ENCODE data around the gene NPHP4.

NPHP4 gene

DNA sequence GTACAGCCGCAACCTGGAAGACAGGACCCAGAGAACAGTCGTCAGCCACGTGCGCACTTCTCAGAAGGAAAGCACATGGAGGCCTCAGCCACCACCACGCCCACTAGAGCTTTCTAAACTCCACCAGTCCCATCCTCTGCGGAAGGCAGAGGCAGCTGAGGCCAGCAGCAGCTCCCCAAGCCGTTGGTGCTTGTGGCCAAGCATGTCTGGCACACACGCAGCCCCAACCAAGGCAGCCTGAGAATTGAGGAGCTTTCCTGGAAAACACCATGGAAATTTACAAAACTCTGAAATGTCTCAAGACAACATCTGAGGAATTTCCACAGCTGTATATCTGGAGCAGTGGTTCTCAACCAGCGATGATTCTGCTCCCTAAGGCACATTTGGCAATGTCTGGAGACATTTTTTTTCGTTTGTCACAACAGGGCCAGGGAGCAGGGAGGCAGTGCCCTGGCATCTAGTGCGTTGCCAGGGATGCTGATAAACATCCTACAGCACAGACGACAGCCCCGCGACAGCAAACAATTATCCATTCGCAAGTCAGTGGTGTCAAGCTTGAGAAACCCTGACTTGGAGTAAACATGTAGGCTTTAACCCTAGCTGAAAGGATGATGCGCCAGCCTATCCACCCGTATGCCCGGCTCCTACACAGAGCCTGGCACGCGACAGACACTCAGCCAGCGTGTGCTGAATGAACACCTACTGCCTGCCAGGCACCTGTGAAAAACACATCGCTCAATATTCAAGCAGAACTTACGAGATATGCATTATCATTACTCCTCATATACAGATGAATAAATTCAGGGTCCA lies 24.7 kb downstream of the NPHP4 start:
- no peak for DNase-seq

DNA sequence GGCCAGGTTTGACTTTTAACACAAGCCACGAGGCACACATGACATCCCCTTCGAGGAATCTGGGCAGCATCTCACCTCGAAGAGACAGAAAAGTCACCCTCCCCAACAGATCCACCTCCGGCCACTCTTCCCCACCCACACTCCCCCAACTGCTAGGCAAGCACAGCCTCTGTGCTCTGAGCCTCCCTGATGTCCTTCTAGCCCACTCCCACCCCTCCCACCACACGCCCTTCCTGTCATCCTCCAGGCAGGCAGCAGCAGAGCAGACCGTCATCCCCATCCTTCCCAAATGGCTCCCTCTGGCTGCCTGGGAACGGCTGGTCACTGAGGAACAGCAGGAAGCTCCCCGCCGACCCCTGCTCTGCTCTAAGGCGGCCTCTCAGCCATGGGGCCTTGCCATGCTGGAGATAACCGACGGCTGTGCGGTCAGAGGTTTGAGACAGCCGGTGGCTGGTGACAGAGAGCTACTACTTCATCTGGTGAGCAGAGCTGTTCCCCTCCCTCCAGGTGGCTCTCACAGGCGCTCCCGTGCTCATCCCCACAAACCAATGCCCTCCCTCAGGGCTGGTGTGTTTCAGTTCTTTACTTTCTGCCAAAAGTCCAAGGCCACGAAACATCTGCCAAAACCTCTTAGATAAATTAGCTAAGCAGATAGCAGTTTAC lies 25.6 kb downstream of the NPHP4 start:
- DNase-seq: no peak

DNA sequence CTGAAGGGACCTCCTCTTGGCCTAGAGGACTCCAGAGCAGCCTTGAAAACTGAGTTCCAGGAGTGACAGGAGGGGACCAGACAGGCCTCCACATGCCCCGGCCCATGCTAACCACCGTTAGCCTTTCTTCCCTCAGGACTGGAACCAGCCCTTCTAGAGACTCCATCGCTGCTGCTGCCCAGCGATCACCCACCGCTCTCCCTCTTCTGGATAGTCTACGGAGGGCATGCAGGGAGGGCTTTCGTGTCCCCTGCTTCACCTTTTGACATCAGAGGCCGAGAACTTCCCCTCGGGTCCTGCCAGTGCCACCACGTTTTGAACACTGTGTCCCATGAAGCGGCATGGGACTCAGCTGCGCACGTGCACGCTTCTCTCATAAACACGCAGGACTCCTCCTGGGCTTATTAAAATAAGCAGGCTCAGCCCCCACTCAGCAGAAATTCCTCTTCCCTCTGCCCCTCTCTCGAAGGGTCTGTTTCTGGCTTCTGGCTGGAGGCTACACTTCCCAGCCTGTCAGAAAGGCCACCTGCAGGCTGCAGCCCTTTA lies 26.6 kb downstream of the NPHP4 start:
- DNase-seq: no peak

DNA sequence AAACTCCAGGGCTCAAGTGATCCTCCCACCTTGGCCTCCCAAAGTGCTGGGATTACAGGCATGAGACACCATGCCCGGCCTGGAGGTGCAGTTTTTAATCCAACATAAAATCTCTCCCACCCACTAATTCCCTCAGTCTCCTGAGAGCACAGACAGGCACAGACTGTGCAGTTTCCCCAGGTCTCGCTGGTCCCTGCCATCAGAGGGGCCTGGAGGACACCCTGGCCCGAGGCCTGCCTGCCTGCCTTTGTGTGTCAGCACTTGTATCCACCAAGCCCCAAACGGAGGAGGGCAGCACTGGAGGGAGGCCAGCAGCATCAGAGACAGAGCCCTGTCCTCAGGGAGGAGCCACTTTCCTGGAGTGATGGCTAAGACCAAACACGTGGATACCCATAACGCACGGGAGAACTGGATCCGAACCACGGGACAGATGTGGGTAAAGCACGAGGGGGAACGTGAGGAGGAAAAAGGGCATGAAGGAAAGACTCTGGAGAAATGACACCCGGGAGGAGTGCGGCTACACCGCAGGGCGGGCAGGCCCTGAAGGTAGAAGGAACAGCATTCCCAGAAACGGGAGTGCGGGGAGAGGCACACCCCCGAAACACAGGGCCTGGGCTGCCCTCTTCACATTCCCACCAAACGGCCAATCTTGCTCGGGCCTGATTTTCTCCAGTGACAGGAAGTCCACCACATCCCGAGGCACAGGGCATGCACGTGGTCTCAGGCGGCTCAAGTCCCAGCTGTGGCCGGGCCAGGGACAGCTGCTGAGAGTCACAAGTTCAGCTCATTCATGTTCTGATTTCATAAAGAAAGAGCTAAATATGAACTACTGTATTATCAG lies 29.7 kb downstream of the NPHP4 start:
- DNase-seq: no peak

DNA sequence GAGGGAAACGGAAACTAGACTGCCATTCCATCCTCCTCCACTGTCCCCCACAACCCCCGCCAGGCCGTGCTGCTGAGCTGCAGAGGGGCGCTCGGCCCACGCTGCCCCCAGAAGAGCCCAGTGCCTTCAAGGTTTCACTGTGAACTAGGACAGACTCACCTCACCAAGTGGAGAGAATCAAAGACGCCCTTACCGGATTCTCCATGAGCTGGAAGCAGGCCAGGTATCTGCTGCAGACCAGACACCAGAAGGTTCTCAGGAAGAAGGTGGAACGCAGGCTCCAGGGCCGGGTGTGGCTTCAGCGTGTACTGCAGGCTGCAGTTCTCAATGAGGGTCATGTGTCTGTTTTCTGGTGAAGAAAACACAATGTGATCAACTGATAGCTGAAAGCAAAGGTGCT lies 30.6 kb downstream of the NPHP4 start:
- no peak for DNase-seq

DNA sequence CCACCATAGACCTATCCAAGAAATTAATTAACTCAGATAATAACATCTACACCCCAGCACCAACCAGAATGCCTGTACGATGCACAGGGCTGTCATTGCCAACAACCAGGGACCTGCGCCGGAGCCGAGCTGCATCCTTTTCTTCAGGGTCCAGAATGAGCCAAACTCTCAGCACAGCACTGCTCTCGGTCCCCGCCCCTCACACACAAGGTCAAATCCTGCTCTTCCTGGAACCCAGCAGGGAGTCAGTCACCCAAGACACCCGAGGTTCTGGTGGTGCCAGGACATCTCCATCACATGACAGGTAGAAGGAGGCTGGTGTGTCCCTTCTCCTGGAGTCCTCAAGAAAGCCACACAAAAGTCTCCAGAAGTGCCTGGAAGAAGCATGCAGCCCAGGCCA lies 31.9 kb downstream of the NPHP4 start:
- no peak for DNase-seq

DNA sequence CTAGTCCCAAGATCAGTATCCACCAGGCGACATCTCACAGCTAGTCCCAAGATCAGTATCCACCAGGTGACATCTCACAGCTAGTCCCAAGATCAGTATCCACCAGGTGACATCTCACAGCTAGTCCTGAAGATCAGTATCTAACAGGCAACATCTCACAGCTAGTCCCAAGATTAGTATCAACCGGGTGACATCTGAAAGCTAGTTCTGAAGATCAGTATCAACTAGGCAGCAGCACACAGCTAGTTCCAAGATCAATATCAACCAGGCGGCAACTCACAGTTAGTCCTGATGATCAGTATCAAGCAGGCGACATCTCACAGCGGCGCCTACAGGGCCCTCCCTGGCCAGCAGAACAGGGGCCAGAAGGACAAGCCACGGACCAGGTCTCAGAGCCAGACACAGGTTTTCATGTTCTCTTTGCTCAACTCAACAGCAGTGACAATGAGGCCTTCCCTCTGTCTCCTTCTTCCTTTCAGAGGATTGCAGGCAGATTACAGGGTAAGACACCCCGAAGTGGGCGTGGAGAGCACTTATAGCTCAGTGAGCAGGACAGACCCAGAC lies 32.5 kb downstream of the NPHP4 start:
- DNase-seq: no peak

DNA sequence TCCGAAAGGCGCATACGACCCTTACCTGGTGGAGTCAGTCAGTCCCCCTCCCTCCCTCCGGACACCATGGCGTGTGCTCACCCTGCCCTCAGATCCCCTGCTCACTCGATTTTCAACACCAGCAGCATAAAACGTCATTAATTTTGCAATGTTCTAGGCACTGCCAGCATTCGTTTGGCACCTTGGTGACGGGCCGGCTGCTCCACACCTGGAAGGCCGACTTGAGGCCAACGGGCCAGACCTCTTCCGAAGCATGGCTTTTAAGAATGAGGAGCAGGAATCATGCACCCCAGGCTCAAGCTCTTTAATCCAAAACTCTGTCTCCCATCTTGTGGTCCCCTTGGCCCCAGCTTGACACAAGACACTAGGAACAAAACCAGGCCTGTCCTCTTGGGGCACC lies 33.1 kb downstream of the NPHP4 start:
- no peak for DNase-seq

DNA sequence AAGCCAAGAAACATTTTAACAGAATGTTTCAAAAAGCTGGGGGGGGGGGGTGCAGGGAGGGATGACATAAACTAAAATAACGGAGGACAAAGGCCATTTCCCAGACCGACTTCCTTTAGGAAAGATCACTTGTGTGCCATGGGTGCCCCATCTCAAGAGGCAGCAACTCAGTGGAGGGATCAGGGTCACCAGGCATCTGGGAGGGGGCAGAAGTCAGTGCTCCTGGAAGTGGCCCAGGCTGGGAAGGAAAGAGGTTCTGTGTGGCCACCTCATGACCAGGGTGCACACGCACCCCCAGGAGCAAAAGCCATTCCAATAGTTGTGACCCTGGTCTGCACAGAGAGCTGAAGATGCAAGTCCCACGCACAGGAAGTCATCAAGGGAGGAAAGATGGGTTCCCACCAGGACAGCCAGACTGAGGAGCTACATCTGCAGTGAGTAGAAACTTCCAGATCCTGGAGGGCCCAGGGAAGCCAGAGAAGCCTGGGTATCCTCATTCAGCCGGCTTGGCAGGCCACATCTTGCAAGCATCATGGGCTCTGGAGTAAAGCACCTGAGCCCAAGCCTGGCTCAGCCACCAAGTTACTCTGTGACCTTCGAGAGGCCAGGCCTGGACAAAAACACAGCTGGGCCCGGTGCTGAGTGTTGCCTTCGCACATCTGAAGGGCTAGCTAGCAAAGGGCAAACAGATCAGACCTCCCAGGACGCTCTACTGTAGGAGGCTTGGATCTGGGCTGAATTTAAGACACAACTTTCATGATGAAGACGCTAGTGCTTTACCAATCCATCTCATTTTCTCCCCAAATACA lies 36.0 kb downstream of the NPHP4 start:
- no peak for DNase-seq

DNA sequence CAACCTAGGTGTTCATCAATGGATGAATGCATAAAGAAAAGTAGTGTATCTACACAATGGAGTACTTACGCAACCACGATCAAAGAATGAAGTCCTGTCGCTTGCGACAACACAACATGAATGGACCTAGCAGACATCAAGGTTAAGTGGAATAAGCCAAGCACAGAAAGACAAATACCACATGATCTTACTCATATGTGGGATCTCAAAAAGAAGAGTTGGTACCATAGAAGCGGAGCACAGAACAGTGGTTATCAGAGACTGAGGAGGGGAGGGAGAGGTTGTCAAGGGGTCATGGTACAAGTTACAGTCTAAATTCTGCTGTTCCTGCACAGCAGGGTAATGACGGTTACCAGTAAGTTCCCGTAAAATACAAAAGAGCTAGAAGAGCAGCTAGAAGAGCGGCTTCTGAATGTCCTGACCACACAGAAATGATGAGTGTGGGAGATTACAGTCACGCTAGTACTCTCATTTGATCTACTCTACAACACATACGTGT lies 36.7 kb downstream of the NPHP4 start:
- no peak for DNase-seq

DNA sequence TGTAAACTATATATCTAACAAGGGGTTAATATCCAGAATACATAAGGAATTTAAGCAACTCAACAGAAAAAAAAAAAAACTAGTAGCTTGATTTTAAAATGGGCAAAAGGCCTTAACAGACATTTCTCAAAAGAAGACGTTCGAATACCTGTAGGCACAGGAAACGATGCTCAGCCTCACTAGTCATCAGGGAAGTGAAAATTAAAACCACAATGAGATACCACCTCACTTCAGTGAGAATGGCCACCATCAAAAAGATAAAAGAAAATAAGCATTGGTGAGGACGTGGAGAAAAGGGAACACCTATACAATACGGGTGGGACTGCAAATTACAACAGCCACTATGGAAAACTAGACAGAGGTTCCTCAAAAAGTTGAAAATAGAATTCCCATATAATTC lies 37.3 kb downstream of the NPHP4 start:
- no peak for DNase-seq

DNA sequence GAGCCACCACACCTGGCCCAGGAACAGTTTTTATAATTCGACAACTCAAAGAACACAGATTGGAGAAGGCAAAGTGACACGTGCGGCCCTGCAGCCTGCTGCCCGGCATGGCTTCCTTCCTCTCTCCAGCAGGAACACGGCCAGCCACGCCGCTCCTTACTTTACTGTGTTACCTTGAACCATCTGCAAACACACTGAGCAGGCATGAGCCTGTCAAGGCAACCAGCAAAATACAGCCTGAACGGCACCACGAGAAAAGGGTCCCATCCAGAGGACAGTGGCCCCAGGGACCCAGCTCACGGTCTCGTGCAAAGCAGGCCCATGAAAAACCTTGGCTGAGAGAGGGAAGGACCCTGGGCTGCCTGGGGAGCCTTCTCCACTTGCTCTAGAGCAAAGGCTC lies 38.8 kb downstream of the NPHP4 start:
- DNase-seq: no peak

DNA sequence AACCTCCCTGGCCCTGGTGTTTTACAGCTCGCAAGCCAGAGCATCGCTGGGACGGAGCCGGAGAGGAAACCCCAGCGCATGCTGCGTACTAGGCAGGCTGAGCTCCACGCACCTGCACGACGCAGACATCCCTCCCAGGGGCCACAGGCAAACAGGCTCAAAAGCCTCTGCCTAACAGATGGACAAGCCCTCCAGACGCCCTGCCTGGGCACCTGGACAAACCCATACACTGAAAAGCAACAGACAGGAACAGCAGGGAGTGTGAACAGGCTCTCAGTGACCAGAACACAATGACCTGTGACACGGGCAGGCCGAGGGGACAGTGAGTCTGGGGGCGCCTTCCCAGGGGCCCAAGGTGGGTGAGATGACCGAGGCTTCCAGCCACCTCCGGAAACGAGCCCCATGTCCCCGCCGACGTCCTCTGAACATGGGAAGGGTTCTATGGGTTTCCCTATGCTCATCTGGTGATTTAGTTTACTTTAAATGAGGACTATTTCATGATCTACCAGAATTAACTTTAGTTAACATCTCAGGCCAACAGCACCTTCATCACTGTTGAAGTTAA lies 40.3 kb downstream of the NPHP4 start:
- DNase-seq: no peak

DNA sequence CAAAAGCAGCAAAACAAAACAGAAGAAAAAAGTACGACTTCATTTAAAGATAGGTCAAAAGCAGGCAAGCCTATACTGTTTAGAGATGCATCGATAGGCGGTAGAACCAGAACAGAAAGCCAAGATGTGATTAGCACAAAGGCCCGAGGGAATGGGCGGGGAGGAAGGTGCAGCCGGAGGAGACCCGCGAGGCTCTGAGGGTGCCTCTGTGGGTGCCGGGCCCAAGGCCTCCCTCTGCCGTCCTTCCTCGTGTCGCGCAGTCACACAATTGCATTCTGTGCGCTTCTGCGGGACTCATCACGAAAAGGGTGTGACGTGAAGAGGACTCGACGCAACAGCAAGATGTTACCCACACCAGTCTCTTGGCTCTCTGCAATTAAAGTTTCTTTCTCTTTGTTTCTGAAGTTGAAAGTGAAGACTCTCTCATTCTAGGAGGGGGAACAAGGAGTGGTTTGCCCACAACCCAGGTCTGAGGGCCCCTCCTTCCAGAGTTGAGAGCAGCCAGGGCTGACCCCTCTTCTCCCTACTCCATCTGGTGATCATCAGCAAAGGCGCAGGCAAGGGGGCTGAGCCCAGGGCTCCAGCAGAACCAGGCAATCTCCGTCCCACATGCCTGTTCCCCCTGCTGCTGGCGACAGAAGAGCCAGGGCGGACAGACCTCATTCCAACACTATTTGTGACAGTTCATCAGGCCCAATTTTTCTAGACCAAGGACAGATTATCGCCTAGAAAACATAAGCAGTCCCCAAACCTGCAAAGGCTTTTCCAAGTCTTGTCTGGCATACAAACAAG lies 41.0 kb downstream of the NPHP4 start:
- no peak for DNase-seq

DNA sequence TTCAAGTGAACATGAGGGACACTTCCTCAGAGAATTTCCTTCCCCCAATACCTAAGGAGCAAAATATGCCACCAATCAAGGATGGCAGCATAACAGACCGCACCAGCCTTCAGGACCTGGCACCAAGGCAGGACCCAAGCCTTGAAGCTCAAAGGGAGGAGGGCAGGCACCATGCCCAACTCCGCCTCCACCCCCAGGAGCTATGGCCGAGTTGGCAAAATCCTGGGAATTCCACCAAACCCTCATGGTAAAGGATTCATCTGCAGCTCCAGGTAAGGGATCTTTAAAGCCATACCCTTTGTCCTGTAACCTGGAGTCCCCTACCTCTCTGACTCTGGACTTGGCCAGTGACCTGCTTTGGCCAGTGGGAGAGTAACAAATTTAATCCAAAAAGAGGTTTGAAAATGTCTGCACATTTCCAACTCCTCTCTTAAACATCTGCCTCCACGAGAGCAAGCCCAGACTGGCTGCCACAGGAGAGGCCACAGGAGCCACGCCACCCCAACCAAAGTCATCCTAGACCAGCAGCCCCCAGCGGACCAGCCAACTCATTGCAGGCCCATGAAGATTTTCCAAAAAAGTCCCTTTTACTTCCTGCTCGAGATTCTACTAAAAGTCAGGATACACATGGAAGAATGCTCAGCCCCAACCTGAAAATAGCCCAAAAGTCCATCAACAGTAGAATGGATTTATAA lies 41.9 kb downstream of the NPHP4 start:
- no peak for DNase-seq

DNA sequence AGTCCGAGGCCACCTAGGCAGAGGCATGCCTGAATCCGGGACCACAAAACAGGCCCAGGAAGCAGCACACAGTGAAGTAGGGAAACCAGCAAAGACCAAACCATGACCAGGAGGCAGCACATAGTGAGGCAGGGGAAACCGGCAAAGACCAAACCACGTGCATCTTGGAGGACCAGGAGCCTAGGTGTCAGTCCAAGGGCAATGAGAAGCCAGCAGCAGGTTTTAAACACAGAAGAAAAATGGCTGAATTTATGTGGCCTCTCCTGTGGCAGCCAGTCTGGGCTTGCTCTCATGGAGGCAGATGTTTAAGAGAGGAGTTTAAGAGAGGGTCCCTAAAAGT lies 42.5 kb downstream of the NPHP4 start:
- DNase-seq: no peak

DNA sequence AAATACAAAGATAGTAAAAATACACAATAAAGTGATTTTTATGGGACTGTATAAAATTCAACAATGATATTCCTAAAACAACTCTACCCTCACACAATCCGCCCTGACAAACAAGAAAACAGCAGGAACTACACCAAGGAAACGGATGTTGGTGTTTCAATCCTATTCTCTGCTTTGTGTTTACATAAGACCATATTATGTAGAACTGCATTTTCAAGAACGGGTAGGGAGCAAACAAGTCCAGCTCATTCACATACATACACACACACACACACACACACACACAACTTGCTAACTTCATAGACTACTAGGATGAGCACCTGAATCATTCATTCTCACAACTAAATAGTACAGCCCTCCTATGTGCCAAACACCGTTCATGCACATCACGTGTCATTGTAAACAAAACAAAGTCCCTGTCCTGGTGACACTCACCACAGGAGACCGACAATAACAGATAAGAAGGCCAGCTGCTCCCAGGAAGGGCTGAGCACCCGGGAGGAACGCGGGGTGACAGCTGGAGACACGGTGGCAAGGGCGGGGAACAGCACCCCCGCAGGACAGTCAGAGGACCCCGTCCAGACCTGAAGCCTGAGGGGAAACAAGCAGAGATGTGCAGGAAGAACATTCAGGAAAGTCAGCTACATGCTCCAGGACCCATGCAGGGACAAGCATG lies 43.0 kb downstream of the NPHP4 start:
- no peak for DNase-seq

DNA sequence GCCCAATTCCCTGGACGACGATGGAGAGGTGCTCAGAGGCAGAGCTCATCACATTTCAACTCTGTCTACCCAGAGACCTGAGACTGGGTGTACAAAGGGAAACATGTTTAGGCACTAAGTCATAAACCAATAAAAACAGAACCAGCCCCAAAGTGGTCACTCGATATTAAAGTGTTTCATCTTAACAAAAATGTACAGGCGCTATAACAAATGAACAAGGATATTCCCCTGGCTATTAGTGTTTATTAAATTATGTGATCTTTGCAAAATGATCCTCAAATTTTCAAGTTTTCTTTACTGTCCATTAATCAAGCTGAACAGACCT lies 43.6 kb downstream of the NPHP4 start:
- no peak for DNase-seq

DNA sequence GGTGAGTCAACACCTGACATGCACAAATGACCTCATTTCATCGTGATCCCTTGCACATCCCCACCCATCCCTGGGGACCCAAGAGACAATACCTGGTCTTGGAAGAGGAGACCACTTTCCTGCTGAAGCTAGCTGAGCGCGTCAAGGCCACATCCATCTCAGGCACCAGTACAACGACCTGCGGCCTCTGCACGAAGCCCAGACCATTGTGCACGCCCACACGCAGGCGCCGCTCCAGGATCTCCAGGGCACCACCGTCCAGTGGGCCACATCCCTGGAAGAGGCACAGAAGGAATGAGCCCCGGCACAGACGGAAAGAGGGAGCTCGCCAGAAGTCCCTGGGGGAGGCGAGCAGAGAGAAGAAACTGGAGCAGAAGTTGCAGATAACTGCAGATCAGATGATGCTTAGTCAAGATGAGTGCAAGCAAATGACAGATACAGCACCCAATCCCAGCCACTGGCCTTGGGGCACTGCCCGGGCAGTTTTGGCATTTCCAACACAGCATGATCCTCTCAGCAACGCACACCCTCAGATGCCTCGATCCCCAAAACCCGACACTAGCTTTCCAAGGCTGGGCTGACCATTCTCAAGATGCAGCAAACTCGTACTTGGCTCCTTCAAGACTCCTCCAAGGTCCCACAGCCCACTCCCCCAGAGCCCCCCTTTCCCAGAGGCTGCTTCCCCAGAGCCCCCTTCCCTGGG lies 44.1 kb downstream of the NPHP4 start:
- no peak for DNase-seq
